ENCODE data around the gene SEC61G.

DNA sequence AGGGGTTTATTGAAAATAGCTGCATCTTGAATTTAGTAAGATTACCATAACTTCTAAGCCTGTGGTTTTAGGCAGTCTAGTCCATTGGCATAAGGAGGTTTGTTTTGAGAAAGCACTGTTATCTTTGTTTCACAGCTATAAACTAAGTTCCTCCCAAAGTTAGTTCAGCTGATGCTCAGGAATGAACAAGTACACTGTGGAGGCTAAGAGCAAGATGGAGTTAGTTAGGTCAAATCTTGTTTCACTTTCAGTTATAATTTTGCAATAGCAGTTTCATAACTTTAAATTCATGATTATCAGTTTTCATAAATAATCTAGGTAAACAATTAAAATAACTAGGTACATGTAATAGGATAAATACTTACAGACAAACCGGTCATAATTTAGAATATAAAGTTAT, 15.4 kb downstream of the SEC61G start:
- TF ChIP-seq POLR2AphosphoS5 (IDR thresholded peaks at IDR 0.05) = no peak
- TF ChIP-seq, protein P1, sequence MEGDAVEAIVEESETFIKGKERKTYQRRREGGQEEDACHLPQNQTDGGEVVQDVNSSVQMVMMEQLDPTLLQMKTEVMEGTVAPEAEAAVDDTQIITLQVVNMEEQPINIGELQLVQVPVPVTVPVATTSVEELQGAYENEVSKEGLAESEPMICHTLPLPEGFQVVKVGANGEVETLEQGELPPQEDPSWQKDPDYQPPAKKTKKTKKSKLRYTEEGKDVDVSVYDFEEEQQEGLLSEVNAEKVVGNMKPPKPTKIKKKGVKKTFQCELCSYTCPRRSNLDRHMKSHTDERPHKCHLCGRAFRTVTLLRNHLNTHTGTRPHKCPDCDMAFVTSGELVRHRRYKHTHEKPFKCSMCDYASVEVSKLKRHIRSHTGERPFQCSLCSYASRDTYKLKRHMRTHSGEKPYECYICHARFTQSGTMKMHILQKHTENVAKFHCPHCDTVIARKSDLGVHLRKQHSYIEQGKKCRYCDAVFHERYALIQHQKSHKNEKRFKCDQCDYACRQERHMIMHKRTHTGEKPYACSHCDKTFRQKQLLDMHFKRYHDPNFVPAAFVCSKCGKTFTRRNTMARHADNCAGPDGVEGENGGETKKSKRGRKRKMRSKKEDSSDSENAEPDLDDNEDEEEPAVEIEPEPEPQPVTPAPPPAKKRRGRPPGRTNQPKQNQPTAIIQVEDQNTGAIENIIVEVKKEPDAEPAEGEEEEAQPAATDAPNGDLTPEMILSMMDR (IDR thresholded peaks at IDR 0.05 in 8 of 11, conservative IDR thresholded peaks at IDR 0.05 in 3 of 11) = no peak

Measured in spleen (tissue), 7 donors.